Measurements from ENCODE around the gene INSC. TPM values are rescaled to one million over a fixed set of nuclear protein-coding genes. Genes with fewer than 3 reads are reported as not detected.

The INSC gene
- total RNA-seq, 1 donor from 2014 or later = 0.09 TPM

DNA sequence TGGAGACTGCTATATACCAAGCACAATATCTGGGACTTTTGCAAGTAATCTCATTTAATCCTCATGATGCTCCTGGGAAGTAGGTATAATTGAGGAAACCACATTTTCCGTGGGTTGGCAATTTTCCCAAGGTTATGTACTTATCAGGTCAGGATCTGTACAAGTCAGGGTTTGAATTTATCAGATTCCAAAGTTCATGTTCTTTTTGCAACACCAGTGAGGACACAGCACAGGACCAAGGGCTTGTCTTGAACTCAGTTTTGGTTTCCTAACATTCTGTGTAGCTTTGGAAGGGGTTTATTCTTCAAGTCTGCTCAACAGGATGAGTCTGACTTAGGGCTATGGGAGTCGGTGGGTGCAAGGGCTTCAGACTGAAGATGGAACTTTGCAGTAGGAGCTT is 30.4 kb downstream of the INSC start:
- intact Hi-C loops (cut with micrococcal nuclease) = no loop called here

DNA sequence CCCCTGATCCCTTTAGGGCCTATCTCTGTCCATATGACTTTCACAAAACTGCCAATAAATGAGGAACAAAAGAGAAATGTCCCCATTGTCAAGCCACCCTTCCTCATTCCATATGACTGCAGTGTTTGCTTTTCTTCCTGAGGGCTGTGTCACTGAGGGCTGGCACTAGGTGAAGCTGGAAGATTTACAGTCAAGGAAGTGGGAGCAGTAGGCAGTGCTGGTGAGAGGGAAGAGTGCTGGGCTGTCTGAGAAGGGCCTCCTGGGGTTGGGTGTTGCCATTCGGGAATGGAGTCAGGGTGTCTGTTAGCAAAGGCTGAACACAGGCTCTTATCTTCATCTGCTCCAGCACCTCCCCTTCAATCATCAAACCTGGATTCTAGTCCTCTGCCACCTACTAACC is 30.9 kb downstream of the INSC start:
- intact Hi-C loops (cut with micrococcal nuclease) = no loop called here

DNA sequence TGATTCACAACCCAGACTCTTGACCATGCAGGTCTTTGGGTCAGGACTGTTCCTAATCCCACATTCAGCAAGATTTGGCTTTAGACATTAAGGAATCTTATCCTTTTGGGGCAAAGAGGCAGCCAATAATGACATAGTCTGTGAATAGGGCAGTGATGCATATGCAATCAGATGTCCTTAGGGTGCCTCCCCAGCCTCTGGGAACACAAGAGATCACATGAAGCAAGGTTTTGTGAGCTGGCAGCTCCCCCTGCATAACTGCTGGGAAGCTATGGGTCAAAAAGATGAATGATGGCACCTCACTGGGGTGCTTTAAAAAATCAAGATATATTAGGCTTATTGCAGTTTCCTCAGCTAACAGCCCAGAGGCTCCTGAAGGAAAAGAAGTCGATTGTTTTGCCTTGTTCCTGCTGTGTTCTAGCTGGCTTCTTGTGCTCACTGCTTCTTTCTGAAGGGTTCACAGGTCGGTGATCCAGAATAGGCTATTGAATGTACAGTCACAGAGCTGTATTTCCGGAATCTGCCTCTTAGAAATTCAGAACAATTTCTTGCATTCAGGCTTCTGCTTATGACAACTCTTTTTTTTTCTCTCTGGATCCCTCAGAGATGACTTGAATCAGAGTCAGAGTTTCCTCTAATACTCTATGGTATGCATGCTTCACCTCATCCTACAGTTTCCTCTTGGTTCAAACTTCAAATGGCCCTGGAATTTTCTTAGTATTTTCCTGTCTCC is 31.7 kb downstream of the INSC start:
- intact Hi-C loops (cut with micrococcal nuclease) = no loop called here

DNA sequence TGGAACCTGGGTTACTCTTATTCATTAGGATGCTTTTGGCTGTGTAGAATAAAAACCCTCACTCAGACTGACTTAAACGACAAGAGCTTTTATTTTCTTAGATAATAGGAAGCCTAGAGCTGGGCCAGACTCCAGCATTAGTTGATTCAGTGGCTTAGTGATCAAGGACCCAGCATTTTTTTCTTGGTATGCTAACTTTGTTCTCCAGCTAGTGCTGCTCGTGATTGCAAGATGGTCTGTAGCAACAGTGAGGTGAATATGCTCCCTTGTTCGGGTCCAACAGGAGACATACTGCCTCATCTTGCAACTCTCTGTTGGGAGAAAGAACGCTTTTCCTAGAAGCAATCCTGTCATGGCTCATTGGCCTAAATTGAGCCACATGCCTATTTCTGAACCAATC is 33.4 kb downstream of the INSC start:
- intact Hi-C loops (cut with micrococcal nuclease) = no loop called here

DNA sequence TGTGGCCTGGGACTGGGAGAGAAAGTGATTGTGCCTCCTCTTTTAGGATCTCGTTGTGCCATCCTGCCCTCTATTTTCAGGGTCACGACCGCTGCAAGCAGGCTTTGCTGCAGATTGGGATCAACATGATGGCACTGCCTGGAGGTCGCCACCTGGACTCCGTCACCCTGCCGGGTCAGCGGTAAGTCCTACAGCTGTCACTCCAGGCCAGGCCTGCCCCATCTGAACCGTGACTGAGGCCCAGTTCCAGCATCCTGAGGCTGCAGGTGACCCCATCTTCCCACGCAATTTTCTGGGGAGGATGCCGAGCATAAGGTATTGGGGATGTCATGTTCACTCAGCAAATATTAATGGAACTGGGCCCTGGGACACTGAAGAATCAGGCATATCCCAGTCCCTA is 34.3 kb downstream of the INSC start:
- intact Hi-C loops (cut with micrococcal nuclease) = no loop called here

DNA sequence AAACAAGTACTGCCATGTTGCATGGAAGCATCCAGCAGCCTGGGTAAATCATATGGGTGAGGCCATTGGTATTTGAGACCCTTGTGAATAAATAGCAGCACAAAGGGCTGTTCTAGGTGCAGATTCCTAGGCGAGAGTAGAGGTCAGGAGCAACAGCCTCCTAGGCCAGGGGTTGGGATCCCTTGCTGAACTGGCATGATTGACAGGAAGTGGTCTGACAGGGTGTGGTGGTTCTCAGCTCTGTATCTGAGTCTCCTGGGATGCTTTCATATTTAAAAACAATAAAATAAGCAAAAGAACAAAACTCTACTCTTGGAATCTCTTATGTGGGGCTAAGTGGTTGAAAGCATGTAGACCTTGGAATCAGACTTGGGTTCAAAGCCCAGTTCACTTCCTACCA is 35.8 kb downstream of the INSC start:
- intact Hi-C loops (cut with micrococcal nuclease) = loop anchor here (5.0 kb wide), 1 partner anchor 33 kb away; no protein-coding TSS in a partner anchor

DNA sequence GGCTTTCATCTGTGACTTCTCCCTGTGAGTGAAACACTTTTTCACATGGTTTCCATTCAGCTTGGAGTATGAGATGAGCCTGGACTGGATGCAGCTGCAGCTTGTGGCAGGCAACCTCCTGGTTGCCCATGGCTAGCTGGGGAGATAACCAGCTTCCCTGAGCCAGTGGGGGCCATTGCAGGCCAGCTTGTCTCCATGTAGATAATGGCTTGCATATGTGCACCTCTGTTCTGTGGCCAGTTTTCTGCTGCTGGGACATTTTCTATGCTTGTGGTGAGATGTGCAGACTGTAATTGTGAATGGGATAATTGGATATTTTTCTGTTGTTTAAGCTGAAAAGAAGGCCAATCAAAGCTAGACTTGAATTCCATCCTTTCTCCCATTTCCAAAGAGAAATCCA is 38.5 kb downstream of the INSC start:
- intact Hi-C loops (cut with micrococcal nuclease) = loop anchor here (5.0 kb wide), 1 partner anchor 36 kb away; no protein-coding TSS in a partner anchor

DNA sequence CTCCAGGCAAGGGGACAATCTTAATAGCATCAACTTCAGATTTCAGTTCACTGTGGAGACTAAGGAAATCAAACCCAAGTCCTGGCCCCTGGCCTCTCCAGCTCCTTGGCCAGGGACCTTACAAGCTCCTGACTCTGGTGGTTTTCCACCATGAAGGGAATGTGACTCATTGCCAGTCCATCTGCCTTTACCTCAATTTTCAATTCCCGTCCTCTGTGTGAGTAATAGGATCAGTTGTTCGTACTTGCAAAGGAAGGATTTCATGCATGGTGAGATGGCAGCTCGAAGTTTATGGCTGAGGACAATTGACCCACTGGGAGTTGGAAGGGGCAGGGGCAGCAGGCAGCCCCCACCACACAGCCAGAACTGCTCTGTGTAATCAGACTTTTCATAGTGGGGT is 42.5 kb downstream of the INSC start:
- intact Hi-C loops (cut with micrococcal nuclease) = no loop called here

DNA sequence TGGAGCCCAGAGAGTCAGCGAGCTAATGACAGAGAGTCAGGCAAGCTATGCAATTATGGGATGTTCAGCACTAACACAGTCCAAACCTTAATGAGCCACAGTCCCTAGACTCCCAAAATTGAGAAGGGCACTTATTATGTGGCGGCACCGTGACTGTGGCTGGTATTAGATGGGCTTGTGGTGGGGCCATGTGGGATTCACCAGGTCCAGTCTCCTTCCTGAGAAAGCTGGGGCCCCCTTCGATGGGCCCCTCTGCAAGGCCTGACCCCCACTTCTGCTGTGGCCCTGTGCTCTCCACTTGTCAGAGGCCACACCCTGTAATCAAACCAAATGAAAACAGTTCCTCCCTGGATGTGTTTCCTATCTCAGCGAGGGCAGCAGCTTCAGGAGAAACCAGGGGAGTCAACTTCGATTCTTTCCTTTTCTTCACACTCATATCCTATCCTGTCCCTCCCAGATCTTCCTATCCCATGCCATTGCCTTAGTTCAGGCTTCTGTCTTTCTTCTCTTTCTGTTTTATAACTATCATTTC is 42.9 kb downstream of the INSC start:
- intact Hi-C loops (cut with micrococcal nuclease) = no loop called here

DNA sequence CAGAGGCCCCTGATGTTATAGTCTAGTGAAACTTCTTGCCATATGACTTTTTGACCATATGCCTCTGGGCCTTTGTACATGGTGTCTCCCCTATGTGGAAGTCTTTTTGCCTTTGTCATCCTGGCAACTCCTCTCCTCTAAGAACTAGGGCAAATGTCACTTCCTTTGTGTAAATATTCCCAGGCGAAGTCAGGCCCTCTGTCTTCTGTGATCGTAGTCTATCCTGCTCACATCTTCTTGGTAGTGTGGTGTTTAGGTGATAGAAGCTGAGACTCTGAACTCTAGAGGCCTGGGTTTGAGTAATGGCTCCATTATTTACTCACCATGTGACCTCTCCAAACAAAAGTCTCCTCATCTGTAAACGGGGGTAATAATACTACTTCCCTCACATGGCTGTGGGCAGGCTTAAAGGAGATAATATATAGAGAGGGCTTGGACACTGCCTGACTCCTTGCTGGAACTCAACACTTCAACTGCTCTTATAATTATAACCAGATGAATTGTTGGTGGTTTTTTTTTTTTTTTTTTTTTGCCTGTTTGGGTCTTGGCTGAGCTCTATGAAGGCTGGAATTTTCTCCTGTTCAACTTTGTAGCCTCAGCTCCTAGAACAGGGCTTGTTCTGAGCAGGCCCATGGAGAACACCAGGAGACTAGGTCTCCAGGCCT is 43.8 kb downstream of the INSC start:
- intact Hi-C loops (cut with micrococcal nuclease) = loop anchor here (1.0 kb wide), 1 partner anchor 57 kb away; no protein-coding TSS in a partner anchor

DNA sequence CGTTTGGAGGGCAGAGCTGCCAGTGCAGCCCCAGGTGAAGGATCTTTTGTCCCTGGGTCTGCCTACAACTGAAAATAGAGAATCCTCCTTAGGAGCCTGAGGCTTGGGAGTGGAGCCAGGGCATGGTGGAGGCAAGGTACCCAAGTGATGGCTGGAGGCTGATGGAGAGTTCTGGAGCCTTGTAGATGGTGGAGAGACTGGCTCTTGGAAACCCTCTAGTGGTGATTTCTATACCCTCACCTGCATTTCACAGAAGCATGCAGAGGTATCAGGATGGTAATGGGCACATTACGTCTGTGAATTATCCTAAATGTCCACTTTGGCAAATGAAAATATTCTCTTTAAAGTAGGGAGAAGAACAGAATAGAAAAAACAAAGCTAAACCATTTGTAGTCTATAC is 44.4 kb downstream of the INSC start:
- intact Hi-C loops (cut with micrococcal nuclease) = loop anchor here (1.0 kb wide), 1 partner anchor 58 kb away; no protein-coding TSS in a partner anchor

DNA sequence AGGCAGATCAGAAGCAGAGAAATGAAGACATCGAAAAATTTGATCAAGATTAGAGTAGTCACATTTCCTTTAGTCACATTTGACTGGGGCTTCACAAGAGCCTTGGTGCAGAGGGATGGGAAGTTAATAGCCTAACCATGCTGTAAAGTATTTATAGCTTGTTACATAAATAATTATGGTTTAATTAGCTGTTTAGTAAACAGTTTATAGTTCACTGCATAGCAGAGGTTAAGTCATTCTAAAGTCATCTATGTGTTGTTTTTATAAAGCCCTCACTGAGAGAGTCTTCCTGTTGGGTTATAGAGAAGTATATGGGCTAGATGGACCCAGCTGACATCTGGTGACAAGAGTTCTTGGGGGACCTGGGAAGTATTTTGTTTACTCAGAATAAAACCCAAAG is 47.1 kb downstream of the INSC start:
- intact Hi-C loops (cut with micrococcal nuclease) = no loop called here

DNA sequence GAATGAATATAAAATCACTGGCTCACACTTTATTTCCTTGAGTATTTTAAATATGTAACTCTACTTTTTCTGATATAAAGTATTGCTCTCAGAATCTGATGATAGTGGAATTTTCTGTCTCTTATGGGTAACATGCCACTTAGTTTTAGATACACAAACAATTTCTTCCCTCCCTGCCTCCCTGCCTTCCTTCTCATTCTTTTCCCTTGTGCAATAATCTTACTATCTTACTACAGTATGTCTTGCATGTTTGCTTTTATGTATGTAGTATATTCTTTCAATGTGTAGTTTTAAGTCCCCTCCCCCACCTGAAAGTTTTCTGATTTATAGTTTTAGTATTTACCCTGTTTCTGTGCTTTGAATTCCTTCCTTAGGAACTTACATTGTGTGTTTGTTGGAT is 48.4 kb downstream of the INSC start:
- intact Hi-C loops (cut with micrococcal nuclease) = no loop called here

DNA sequence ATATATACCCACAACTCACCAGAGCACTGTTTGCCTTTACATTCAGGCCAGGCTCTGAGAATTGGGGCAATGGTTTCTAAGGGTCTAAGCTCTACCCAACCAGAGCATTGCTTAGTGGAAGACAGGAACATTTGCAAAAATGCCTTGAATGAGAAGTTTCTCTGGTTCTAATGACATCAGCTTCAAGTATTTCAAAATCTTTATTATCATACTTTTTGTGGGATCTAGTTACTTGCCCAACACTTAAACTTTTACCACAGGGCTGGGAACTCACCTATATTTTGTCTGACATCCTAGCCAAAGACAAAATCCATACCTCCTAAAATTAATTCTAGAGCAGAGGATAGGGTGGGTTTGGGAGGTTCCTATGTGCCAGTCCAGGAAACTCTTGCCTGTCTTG is 51.5 kb downstream of the INSC start:
- intact Hi-C loops (cut with micrococcal nuclease) = no loop called here

DNA sequence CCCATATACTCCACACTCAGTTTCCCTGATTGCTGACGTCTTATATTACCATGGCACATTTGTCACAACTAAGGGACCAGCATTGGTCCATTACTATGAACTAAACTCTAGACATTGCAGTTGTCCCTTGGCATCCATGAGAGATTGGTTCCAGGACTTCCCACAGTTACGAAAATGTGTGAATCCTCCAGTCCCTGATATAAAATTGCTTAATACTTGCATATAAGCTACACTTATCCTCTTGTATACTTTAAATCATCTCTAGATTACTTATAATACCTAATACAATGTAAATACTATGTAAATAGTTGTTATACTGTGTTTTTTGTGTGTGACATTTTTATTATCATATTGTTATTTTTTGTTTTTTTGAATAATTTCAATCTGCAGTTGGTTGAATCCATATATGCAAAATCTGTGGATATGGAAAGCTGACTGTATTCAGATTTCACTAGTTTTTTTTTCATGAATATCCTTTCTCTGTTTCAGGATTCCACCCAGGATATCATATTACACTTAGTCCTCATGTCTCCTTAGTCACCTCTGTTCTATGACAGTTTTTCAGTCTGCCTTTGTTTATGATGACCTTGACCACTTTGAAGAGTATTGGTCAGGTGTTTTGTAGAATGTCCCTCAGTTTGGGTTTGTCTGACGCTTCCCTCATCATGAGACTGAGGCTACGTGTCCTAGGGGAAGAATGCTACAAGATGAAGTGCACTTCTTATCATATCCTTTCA is 55.3 kb downstream of the INSC start:
- intact Hi-C loops (cut with micrococcal nuclease) = no loop called here

DNA sequence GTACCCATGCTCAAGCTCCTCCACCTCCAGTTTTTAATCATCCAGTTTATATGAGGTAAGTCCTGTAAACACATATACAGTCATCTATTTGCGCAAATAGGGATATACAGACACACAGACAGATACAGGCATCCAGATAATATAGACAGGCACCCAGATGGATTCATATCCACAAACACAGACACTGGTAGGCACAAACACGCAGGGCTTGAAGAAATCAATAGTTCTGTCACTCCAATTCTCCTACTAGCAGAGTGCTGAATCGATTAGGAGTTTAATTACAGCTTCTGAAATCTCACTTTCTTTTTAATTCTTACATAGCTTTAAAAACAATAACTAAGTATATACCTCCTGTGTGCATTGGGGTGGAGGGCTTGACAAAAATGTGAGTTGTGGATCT is 56.0 kb downstream of the INSC start:
- intact Hi-C loops (cut with micrococcal nuclease) = no loop called here

DNA sequence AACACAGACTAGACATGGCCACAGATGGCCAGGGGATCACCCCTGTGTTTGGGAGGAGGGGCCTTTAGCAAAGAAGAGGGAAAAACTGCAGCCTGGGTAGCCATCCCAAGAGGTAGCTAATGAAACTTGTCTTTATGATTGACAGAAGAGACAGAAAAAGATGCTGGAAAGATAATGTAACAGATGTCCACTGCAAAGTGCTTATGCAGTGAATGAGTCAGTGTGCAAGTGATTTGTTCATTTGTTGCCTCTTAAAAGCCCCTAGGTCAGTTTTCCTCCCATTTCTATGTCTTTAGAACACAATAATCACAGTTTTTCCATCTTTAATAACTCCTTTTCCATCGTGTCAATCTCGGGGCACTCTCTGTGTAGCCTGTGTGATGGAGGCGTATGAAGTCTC is 57.2 kb downstream of the INSC start:
- intact Hi-C loops (cut with micrococcal nuclease) = no loop called here

DNA sequence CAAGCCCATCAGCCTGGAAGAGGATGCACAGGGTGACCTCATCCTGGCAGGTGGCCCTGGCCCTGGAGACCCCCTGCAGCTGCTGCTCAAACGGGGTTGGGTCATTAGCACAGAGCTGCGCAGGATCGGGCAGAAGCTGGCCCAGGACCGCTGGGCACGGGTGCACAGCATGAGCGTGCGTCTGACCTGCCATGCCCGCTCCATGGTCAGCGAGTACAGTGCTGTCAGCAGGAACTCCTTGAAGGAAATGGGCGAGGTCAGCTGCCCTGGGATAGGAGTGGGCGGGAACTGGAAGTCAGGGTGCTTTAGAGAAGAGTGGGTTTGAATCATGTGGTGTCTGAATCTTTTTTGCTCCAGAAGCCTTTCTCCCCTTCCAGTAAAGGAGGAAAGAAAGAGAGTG is 61.1 kb downstream of the INSC start:
- intact Hi-C loops (cut with micrococcal nuclease) = no loop called here

DNA sequence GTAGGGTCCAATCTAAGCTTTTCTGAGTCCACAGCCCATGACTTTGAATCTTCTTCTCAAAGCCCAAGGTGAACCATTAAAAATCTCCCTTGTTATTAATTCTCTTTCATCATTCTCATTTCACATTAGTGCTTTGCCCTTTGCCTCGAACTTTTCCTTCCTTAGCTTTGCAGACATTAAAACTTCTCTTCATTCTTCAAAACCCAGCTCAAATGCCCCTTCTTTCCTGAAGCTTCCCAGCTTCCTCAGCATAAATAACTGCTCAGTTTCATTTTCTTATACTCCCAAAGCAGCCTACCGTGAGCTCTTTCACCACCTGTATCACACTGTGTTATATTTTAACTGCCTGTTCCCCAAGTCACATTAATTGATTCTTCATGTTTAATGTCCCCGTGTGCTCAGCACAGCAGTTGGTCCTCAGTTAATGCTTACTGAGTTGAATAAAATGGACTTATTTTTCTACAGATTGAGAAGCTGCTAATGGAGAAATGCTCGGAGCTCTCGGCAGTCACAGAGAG is 62.0 kb downstream of the INSC start:
- intact Hi-C loops (cut with micrococcal nuclease) = no loop called here

DNA sequence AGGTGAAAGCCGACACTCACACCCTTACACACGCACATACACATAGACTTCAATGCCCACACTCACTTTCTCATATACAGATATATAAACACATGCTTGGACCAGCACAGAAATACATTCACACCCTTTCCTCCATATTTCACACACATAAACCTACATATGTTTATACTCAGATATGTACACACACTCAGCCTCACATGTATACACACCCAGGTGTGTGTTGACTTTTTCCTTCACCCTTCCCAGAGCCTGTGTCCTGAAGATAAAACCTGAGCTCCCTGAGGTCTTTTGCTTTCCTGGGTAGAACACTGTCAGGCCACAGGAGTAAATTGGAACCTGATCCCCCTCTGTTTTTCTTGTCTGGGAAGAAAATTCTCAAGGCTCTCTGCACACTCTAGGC is 62.8 kb downstream of the INSC start:
- intact Hi-C loops (cut with micrococcal nuclease) = no loop called here

DNA sequence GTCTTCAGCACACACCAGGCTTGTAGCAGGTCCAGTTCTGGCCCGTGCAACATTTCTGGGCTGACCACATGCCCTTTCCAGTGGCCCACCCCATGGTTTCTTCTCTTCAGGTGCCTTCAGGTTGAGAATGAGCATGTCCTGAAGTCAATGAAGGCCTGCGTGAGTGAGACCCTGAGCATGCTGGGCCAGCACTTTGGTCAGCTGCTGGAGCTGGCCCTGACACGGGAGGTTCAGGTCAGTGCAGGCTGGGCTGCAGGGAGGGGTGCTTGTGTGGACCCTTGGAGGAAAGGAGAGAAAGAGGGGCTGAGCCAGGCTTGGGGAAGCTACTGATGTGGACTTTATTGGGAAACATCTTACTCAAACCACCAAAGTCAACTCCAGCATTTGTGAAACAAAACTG is 63.5 kb downstream of the INSC start:
- intact Hi-C loops (cut with micrococcal nuclease) = no loop called here

DNA sequence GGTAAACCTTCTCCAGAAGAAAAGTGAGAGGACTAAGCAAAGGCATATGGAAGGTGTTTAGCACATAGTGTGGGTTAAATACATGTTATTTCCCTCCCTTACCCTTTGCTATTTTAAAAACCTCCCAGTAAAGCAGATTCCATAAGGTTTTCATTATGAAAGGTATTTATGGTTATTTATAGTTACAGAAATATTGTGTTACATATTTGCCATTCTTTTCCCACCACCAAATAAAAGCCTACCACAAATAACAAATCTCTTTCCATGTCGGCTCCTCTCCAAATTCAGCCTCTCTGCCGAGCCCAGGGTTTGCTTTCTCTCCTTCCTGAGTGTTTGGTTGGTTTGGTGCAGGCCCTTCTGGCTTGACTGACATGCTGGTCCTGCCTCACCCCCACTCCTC is 64.4 kb downstream of the INSC start:
- intact Hi-C loops (cut with micrococcal nuclease) = no loop called here
